Measurements from ENCODE around the gene SSR3.
"Not testable (repeated sequence)": the region's sequence is repeated elsewhere in the genome, so short reads cannot be mapped to it uniquely, and the experiment has no call there.

The SSR3 gene

GRCh38 chr3:156586905-156587759, 32.2 kb upstream of the SSR3 start:
- TF ChIP-seq JUND (IDR thresholded peaks at IDR 0.05; ENCODE audit: low read depth): no peak
- in situ Hi-C loops (cut with HindIII; ENCODE audit: low pct_unique_long_range_greater_than_20kb, low sequenced_read_pairs): no loop called here
- no peak for DNase-seq (ENCODE audit: low read depth in 1 of 2, low spot score in 1 of 2)

GRCh38 chr3:156583469-156583868, 28.6 kb upstream of the SSR3 start:
- DNase-seq (ENCODE audit: low read depth in 1 of 2, low spot score in 1 of 2): no peak
- TF ChIP-seq JUND (IDR thresholded peaks at IDR 0.05; ENCODE audit: low read depth): no peak
- in situ Hi-C loops (cut with HindIII; ENCODE audit: low pct_unique_long_range_greater_than_20kb, low sequenced_read_pairs): no loop called here

- TF ChIP-seq JUND (IDR thresholded peaks at IDR 0.05; ENCODE audit: low read depth): no peak
- no peak for DNase-seq (ENCODE audit: low read depth in 1 of 2, low spot score in 1 of 2)
- in situ Hi-C loops (cut with HindIII; ENCODE audit: low pct_unique_long_range_greater_than_20kb, low sequenced_read_pairs): no loop called here
These were observed 27.7 kb upstream of the SSR3 start for GRCh38 chr3:156582532-156583183.

GRCh38 chr3:156581954-156582353, 27.0 kb upstream of the SSR3 start:
- no peak for DNase-seq (ENCODE audit: low read depth in 1 of 2, low spot score in 1 of 2)
- no peak for TF ChIP-seq JUND (IDR thresholded peaks at IDR 0.05; ENCODE audit: low read depth)
- in situ Hi-C loops (cut with HindIII; ENCODE audit: low pct_unique_long_range_greater_than_20kb, low sequenced_read_pairs): no loop called here

GRCh38 chr3:156581033-156581432, 26.1 kb upstream of the SSR3 start:
- no peak for DNase-seq (ENCODE audit: low read depth in 1 of 2, low spot score in 1 of 2)
- TF ChIP-seq JUND (IDR thresholded peaks at IDR 0.05; ENCODE audit: low read depth): no peak
- in situ Hi-C loops (cut with HindIII; ENCODE audit: low pct_unique_long_range_greater_than_20kb, low sequenced_read_pairs): no loop called here

- in situ Hi-C loops (cut with HindIII; ENCODE audit: low pct_unique_long_range_greater_than_20kb, low sequenced_read_pairs): no loop called here
- TF ChIP-seq JUND (IDR thresholded peaks at IDR 0.05; ENCODE audit: low read depth): no peak
- no peak for DNase-seq (ENCODE audit: low read depth in 1 of 2, low spot score in 1 of 2)
These were observed 24.5 kb upstream of the SSR3 start for GRCh38 chr3:156579427-156579851.

GRCh38 chr3:156577736-156578135, 22.8 kb upstream of the SSR3 start:
- TF ChIP-seq JUND (IDR thresholded peaks at IDR 0.05; ENCODE audit: low read depth): no peak
- in situ Hi-C loops (cut with HindIII; ENCODE audit: low pct_unique_long_range_greater_than_20kb, low sequenced_read_pairs): no loop called here
- DNase-seq (ENCODE audit: low read depth in 1 of 2, low spot score in 1 of 2): no peak

- DNase-seq (ENCODE audit: low read depth in 1 of 2, low spot score in 1 of 2): peak in 1 of 2 experiments; percentile 50
- in situ Hi-C loops (cut with HindIII; ENCODE audit: low pct_unique_long_range_greater_than_20kb, low sequenced_read_pairs): no loop called here
- TF ChIP-seq JUND (IDR thresholded peaks at IDR 0.05; ENCODE audit: low read depth): no peak
These were observed 21.9 kb upstream of the SSR3 start for GRCh38 chr3:156576651-156577348.

GRCh38 chr3:156576051-156576450, 21.1 kb upstream of the SSR3 start:
- in situ Hi-C loops (cut with HindIII; ENCODE audit: low pct_unique_long_range_greater_than_20kb, low sequenced_read_pairs): no loop called here
- no peak for DNase-seq (ENCODE audit: low read depth in 1 of 2, low spot score in 1 of 2)
- no peak for TF ChIP-seq JUND (IDR thresholded peaks at IDR 0.05; ENCODE audit: low read depth)

DNA sequence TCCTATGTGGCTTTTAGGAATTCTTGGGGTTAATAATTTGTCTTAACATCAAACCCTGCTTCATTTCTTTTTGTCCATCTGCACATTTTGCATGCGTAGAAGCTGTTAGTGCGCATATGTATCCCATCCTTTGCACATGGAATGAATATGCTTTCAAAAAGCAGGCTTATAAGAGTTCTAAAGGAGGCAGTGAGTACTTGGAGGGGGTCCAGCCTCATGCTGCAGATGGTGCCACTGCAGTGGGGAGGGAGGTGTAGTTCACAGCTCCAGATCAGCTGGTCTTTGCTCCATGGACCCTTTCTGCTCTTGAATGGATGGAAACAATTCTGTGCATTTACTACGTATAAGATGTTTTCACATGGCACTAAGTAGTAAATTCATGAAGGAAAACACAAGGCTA, 20.7 kb upstream of the SSR3 start:
- in situ Hi-C loops (cut with HindIII; ENCODE audit: low pct_unique_long_range_greater_than_20kb, low sequenced_read_pairs): no loop called here
- no peak for TF ChIP-seq JUND (IDR thresholded peaks at IDR 0.05; ENCODE audit: low read depth)
- DNase-seq (ENCODE audit: low read depth in 1 of 2, low spot score in 1 of 2): no peak

DNA sequence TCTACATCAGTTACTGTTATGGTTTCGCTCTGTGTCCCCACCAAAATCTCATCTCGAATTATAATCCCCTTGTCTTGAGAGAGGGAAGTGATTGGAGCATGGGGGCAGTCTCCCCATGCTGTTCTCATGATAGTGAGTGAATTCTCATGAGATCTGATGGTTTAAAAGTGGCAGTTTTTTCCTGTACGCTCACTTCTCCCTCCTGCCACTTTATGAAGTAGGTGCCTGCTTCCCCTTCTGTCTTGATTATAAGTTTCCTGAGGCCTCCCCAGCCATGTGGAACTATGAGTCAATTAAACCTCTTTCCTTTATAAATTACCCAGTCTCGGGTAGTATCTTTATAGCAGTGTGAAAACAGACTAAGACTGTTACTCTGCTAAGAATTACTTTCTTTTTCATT, 15.0 kb upstream of the SSR3 start:
- in situ Hi-C loops (cut with HindIII; ENCODE audit: low pct_unique_long_range_greater_than_20kb, low sequenced_read_pairs); DNase-seq (ENCODE audit: low read depth in 1 of 2, low spot score in 1 of 2): not testable (repeated sequence)

- DNase-seq (ENCODE audit: low read depth in 1 of 2, low spot score in 1 of 2); in situ Hi-C loops (cut with HindIII; ENCODE audit: low pct_unique_long_range_greater_than_20kb, low sequenced_read_pairs): not testable (repeated sequence)
These were observed 14.1 kb upstream of the SSR3 start for GRCh38 chr3:156569016-156569415.

All from T47D (cell line).